GM19372 (cell line): ENCODE data around the gene ENTPD6.
"Not testable (repeated sequence)": the region's sequence is repeated elsewhere in the genome, so short reads cannot be mapped to it uniquely, and the experiment has no call there.

Experiments used
- ATAC-seq: cut with Tn5 transposase; IDR thresholded peaks from one replicate; pipeline ENCODE4 v1.9.1; 2021; ENCODE audit warnings: mild to moderate bottlenecking, low read depth, moderate library complexity; ENCODE audit not compliant: unreplicated experiment

ENTPD6 gene

GRCh38 chr20:25238319-25239037 is 43.0 kb downstream of the ENTPD6 start:
- no peak for ATAC-seq

- ATAC-seq, result no peak
These were observed 44.2 kb downstream of the ENTPD6 start for GRCh38 chr20:25239387-25240370.

GRCh38 chr20:25240851-25241658 is 45.5 kb downstream of the ENTPD6 start:
- not testable (repeated sequence) for ATAC-seq

GRCh38 chr20:25241659-25241955 is 46.1 kb downstream of the ENTPD6 start:
- not testable (repeated sequence) for ATAC-seq

- no peak for ATAC-seq
These were observed 46.7 kb downstream of the ENTPD6 start for GRCh38 chr20:25242231-25242630.

GRCh38 chr20:25243416-25243979 is 48.0 kb downstream of the ENTPD6 start:
- no peak for ATAC-seq

- no peak for ATAC-seq
These were observed 49.5 kb downstream of the ENTPD6 start for GRCh38 chr20:25244976-25245375.

- ATAC-seq, result no peak
These were observed 49.9 kb downstream of the ENTPD6 start for GRCh38 chr20:25245461-25245860.

- ATAC-seq, result no peak
These were observed 50.9 kb downstream of the ENTPD6 start for GRCh38 chr20:25246182-25246999.

GRCh38 chr20:25247000-25247517 is 51.5 kb downstream of the ENTPD6 start:
- ATAC-seq, result peak; percentile 1

- ATAC-seq, result peak; percentile 35
These were observed 52.0 kb downstream of the ENTPD6 start for GRCh38 chr20:25247518-25247955.

GRCh38 chr20:25247956-25248785 is 52.7 kb downstream of the ENTPD6 start, which contains the start of gene PYGB:
Gene PYGB (plus strand): TSS chr20:25248085. CDS start chr20:25248179, 94 bp downstream.
- peak; percentile 68 for ATAC-seq

- no peak for ATAC-seq
These were observed 53.3 kb downstream of the ENTPD6 start for GRCh38 chr20:25248786-25249172.

- no peak for ATAC-seq
These were observed 53.9 kb downstream of the ENTPD6 start for GRCh38 chr20:25249198-25249931.

GRCh38 chr20:25250508-25250907 is 55.0 kb downstream of the ENTPD6 start:
- ATAC-seq, result no peak

GRCh38 chr20:25251019-25251418 is 55.5 kb downstream of the ENTPD6 start:
- no peak for ATAC-seq

- no peak for ATAC-seq
These were observed 56.0 kb downstream of the ENTPD6 start for GRCh38 chr20:25251558-25251957.

- no peak for ATAC-seq
These were observed 56.7 kb downstream of the ENTPD6 start for GRCh38 chr20:25252230-25252651.
